Keratinocyte (primary cell): Measurements from ENCODE around the gene FAM199X. TPM values are rescaled to one million over a fixed set of nuclear protein-coding genes. Genes with fewer than 3 reads are reported as not detected.

Source experiments
- DNase-seq: peaks from one replicate; pipeline ENCODE4 v3.0.0-alpha.2; 2011; ENCODE audit warnings: low read depth, missing footprints, low spot score
- FAIRE-seq: peaks from 2 replicates; lab custom pipeline; 2011; peaks lifted over from hg19 to GRCh38; lab: Jason Lieb, UNC
- H2AFZ ChIP-seq: 2 replicates; pipeline ENCODE4 v1.6.0; 2012; ENCODE audit warnings: low read length, control low read depth, inconsistent platforms; ENCODE audit not compliant: control insufficient read depth
- H3K27ac ChIP-seq: 2 replicates; pipeline ENCODE4 v1.5.1; 2011; ENCODE audit warnings: low read length; ENCODE audit not compliant: control insufficient read depth, insufficient read depth
- H3K27me3 ChIP-seq: 3 replicates; pipeline ENCODE4 v1.6.0; 2011; ENCODE audit warnings: low read length; ENCODE audit not compliant: control insufficient read depth, insufficient read depth; ENCODE audit errors: extremely low read depth
- H3K36me3 ChIP-seq, 2 experiments: 2 replicates in 1 of 2; 3 replicates in 1 of 2; pipeline ENCODE4 v1.5.1; 2011; ENCODE audit warnings: low read length in 2 of 2, mild to moderate bottlenecking in 1 of 2; ENCODE audit not compliant: control insufficient read depth in 2 of 2, insufficient read depth in 2 of 2; ENCODE audit errors: extremely low read depth in 1 of 2
- H3K4me1 ChIP-seq: 3 replicates; pipeline ENCODE4 v1.5.1; 2011; ENCODE audit warnings: low read length; ENCODE audit not compliant: control insufficient read depth, insufficient read depth; ENCODE audit errors: extremely low read depth
- H3K4me2 ChIP-seq: 3 replicates; pipeline ENCODE4 v1.6.0; 2011; ENCODE audit warnings: low read depth, low read length; ENCODE audit not compliant: control insufficient read depth, insufficient read depth; ENCODE audit errors: extremely low read depth
- H3K4me3 ChIP-seq, 3 experiments: fragments of 200-600 bp in 1 of 3; sonication (generic) in 1 of 3; 2 replicates in 2 of 3; 3 replicates in 1 of 3; pipeline ENCODE4 v1.5.1; 2011 to 2016; ENCODE audit warnings: low read length in 3 of 3, mild to moderate bottlenecking in 3 of 3, control low read depth in 2 of 3, inconsistent platforms in 1 of 3, low read depth in 1 of 3, mixed read lengths in 1 of 3, mixed run types in 1 of 3, moderate library complexity in 1 of 3; ENCODE audit not compliant: control insufficient read depth in 2 of 3, insufficient read depth in 2 of 3; ENCODE audit errors: extremely low read depth in 1 of 3
- H3K79me2 ChIP-seq: 2 replicates; pipeline ENCODE4 v1.6.0; 2012; ENCODE audit warnings: low read length; ENCODE audit not compliant: control insufficient read depth, insufficient read depth
- H3K9ac ChIP-seq: 3 replicates; pipeline ENCODE4 v1.6.0; 2011; ENCODE audit warnings: low read length; ENCODE audit not compliant: control insufficient read depth, insufficient read depth; ENCODE audit errors: extremely low read depth
- H3K9me1 ChIP-seq: 3 replicates; pipeline ENCODE4 v1.6.0; 2011; ENCODE audit warnings: low read length; ENCODE audit not compliant: control insufficient read depth, insufficient read depth; ENCODE audit errors: extremely low read depth
- H3K9me3 ChIP-seq: 2 replicates; pipeline ENCODE4 v1.5.1; 2012; ENCODE audit warnings: low read depth, low read length; ENCODE audit not compliant: control insufficient read depth
- H4K20me1 ChIP-seq: 3 replicates; pipeline ENCODE4 v1.6.0; 2011; ENCODE audit warnings: low read length; ENCODE audit not compliant: control insufficient read depth, insufficient read depth; ENCODE audit errors: extremely low read depth
- CTCF ChIP-seq, 3 experiments: IDR thresholded peaks in 1 of 3; conservative IDR thresholded peaks in 1 of 3; optimal IDR thresholded peaks in 1 of 3; 2 replicates in 2 of 3; 3 replicates in 1 of 3; pipeline versions ENCODE3 to v1.5.1; 2011; ENCODE audit warnings: low read length in 3 of 3, mild to moderate bottlenecking in 3 of 3, moderate library complexity in 2 of 3, control low read depth in 1 of 3, inconsistent platforms in 1 of 3; ENCODE audit not compliant: insufficient read depth in 2 of 3; ENCODE audit errors: extremely low read depth in 1 of 3
- EZH2 ChIP-seq: IDR thresholded peaks from one replicate; pipeline ENCODE4 v1.6.1; 2012; ENCODE audit warnings: inconsistent platforms, mild to moderate bottlenecking, low read length, moderate library complexity
- dilution Hi-C: fragments of 300-500 bp; cut with MboI; formaldehyde crosslinking; loops from one replicate; pipeline ENCODE4 v1.7.0; 2020; ENCODE audit warnings: low sequenced_read_pairs; ENCODE audit not compliant: extremely low pct_ligation_motif_present
- polyA plus RNA-seq, 5 experiments: library from polyadenylated mRNA; depleted of rRNA in 3 of 5; stranded (reverse) in 3 of 5; stranded (forward) in 1 of 5; unstranded in 1 of 5; fragments of >200 nt; gene quantifications; 1 replicate in 1 of 5; 2 replicates in 3 of 5; 3 replicates in 1 of 5; pipeline versions ENCODE4 v1.2.1 to v1.2.3, GENCODE V29; 2011 to 2012; ENCODE audit warnings: missing spikeins in 2 of 5, low read depth in 1 of 5, low replicate concordance in 1 of 5

The FAM199X gene
- polyA plus RNA-seq, 1 donor (not counting 4 experiments of a cell fraction or from before 2014, with no cell fraction given): 16.1 TPM

- FAIRE-seq: no peak
Observed at GRCh38 chrX:104141087-104141760, 25.0 kb upstream of the FAM199X start.

DNA sequence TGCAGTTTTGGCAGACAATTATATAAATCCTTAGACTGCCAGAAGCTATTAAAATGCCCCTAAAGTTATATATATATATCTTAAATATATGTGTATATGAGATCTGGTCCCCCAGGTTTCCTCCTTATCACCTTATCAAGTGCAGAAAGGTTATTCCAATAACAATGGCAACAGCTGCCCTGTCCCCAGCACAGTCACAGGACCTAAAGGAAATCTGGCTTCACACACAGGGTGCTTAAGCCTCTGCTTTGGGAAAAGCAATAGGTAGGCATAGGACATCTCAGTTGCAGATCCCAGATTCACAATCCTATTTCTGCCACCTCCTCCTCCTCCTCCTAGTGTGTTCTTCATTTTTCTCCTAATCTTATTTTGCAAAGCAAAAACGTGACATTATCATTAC is 15.2 kb upstream of the FAM199X start:
- no peak for TF ChIP-seq CTCF (optimal IDR thresholded peaks at IDR 0.05 in 1 of 3, IDR thresholded peaks at IDR 0.05 in 1 of 3, conservative IDR thresholded peaks at IDR 0.05 in 1 of 3; ENCODE audit: extremely low read depth in 1 of 3, insufficient read depth in 2 of 3, low read length in 3 of 3)
- no peak for TF ChIP-seq EZH2
- no peaks in the 10 kb centered on the region for H4K20me1 ChIP-seq
- H3K27ac ChIP-seq: no peak overlapping the region
- no peak overlapping the region for H3K9ac ChIP-seq
- no peaks in the 10 kb centered on the region for H3K9me1 ChIP-seq
- H3K79me2 ChIP-seq: peaks cover 1% of the 10 kb centered on the region
- no peak overlapping the region for H2AFZ ChIP-seq
- DNase-seq: no peak
- no peaks in the 10 kb centered on the region for H3K27me3 ChIP-seq
- H3K4me2 ChIP-seq: no peak overlapping the region
- H3K4me3 ChIP-seq: no peak overlapping the region
- dilution Hi-C loops: no loop called here
- H3K36me3 ChIP-seq: no peaks in the 10 kb centered on the region
- no peaks in the 10 kb centered on the region for H3K9me3 ChIP-seq
- no peaks in the 10 kb centered on the region for H3K4me1 ChIP-seq
- no peak for FAIRE-seq

More at GRCh38 chrX:104141087-104141760, 25.0 kb upstream of the FAM199X start:
- H3K79me2 ChIP-seq: no peaks in the 10 kb centered on the region
- no peaks in the 10 kb centered on the region for H3K9me1 ChIP-seq
- no peaks in the 10 kb centered on the region for H3K4me1 ChIP-seq
- H4K20me1 ChIP-seq: no peaks in the 10 kb centered on the region
- dilution Hi-C loops: no loop called here
- no peaks in the 10 kb centered on the region for H3K36me3 ChIP-seq
- no peak for TF ChIP-seq CTCF (optimal IDR thresholded peaks at IDR 0.05 in 1 of 3, IDR thresholded peaks at IDR 0.05 in 1 of 3, conservative IDR thresholded peaks at IDR 0.05 in 1 of 3; ENCODE audit: extremely low read depth in 1 of 3, insufficient read depth in 2 of 3, low read length in 3 of 3)
- no peak for TF ChIP-seq EZH2
- H3K4me3 ChIP-seq: no peak overlapping the region
- H3K9me3 ChIP-seq: no peaks in the 10 kb centered on the region
- no peaks in the 10 kb centered on the region for H3K27me3 ChIP-seq
- H2AFZ ChIP-seq: no peak overlapping the region
- no peak for DNase-seq
- no peak overlapping the region for H3K9ac ChIP-seq
- no peak overlapping the region for H3K27ac ChIP-seq
- H3K4me2 ChIP-seq: no peak overlapping the region
